Measurements from ENCODE around the gene SLMAP. TPM values are rescaled to one million over a fixed set of nuclear protein-coding genes. Genes with fewer than 3 reads are reported as not detected.
"Not testable (repeated sequence)": the region's sequence is repeated elsewhere in the genome, so short reads cannot be mapped to it uniquely, and the experiment has no call there.

SLMAP gene
- polyA plus RNA-seq, 3 donors: 47.6 to 54.4 (median 50.1) TPM

DNA sequence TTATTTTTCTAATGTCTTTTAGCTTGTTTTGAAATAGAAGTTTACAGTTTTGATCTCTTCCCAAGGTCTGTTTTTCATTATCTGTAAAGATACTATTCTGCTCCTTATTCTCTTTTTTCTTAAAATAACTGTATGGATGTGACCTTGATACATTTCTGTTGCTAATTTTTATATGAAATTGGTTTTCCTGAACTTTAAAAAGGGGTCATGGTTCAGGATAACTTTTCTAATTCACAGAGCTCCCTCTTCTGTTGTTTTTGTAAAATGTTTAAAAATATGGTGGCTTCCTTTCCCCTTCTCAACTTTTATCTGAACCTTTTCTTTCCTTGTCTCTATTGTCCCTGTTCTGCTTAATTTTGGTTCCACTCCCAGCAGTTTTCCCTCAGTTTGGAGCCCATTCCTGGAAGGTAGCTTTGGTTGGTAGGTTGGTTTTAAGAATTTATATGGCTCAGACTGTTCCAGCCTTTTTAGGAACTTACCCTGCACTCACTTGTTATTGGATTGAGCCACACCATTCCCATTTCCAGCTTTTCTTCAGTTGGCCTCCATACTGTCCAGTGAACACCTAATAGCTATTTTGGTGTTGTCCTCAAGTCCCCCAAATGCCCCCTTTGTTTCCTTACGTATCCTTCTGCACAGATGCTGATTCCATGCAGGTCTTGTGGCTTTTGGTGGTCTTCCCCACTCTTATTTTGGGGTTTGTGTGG, 70.3 kb downstream of the SLMAP start:
- no peak for DNase-seq (ENCODE audit: low read depth in 3 of 3, low spot score in 2 of 3)

DNA sequence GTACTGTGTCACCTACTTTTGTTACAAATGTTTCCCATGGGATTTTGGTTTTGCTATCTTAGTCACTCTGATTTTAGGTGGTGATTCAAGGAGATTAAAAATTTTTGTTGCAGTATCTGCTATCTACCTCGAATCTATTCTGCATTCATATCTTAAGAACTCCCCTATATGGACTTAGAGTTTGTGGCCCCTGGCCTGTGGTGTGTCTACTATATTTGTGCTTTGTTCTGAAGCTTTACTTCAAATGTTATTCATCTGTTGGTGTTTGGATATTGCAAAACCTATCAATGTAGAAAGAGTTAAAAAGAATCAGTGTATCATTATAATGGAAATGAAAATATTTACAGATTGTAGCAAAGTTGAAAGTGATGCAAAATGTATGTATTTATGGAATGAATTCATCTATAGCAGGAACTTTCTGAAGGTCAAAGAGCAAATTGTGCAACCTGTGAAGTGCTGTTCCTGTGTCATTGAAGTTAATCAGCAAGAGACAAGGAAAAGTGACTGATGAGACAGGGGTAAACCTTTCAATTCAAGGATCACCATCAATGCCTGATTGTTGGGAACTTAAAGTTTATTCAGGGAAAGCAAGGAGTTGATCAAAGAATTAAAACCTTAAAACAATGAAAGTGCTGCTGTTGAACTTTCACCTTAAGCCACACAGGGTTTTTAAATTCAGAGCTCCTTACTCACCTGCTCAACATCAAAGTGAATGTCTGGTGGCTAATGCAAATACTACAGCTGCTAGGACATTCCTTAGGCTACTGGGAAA, 71.0 kb downstream of the SLMAP start:
- DNase-seq (ENCODE audit: low read depth in 3 of 3, low spot score in 2 of 3): no peak

DNA sequence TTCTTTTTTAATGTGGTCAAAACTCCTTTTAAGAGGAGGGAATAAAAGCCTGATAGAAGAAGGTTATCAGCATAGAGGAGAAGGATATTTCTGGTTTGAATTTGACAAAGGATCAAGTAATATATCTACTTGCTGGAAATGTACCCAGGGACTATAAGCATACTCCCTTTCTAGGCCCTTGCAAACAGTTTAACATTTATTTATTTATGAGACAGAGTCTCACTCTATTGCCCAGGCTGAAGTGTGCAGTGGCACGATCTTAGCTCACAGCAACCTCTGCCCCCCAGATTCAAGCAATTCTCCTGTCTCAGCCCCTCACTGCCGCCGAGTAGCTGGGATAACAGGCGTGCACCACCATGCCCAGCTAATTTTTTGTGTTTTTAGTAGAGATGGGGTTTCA, 71.6 kb downstream of the SLMAP start:
- no peak for DNase-seq (ENCODE audit: low read depth in 3 of 3, low spot score in 2 of 3)

DNA sequence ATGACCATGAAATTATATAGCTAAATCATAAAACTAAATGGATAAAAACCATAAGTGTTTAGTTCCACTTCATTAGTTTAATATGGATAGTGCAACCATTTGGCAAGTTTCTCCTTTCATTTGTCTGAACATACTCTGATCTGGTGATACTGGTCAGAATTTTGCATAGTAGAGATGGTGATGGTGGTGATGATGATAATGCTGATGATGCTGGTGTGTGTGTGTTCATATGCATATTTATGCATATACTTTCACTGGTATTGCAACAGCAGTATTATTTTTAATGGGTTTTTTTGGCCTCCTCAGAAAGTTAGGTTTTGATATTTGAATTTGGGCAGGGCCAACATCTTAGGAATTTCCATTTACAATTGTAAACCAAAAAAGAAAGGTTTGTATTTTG, 76.4 kb downstream of the SLMAP start:
- no peak for DNase-seq (ENCODE audit: low read depth in 3 of 3, low spot score in 2 of 3)

DNA sequence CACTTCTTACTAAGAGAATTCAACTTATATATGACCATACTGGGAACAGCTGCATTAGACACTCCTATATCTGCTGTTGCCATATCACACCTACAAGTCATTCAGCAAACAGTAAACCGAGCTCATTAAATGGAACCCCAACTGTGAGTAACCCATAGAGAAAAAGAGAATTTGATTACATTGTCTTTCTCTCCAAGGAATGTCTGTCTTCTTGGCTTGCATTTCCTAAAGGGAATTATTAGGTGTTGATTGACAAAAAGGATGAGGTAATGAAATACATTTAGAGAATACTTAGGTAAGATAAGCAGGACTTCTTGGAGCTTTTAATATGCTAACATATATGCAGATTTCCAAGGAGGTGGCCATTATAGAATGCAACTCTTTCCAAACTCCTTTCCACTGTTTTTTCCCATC, 76.8 kb downstream of the SLMAP start:
- DNase-seq (ENCODE audit: low read depth in 3 of 3, low spot score in 2 of 3): no peak

DNA sequence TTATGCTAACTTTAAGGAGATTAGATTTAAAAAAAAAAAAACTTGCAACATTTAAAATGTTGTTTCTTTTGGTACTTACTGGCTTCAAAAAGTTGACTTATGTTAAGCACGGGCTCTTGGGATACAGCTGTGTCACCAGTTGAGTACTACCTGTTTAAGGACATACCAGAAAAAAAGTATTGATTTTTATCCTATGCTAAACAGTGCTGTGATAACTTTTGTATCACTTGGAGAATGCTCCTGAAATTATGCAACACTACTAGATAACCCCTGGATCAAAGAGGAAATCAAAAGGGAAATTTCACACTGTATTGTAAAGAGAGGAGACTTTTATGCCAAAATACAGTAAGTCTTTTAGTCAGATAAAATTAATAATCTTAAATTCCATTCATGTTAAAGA, 77.7 kb downstream of the SLMAP start:
- no peak for DNase-seq (ENCODE audit: low read depth in 3 of 3, low spot score in 2 of 3)

DNA sequence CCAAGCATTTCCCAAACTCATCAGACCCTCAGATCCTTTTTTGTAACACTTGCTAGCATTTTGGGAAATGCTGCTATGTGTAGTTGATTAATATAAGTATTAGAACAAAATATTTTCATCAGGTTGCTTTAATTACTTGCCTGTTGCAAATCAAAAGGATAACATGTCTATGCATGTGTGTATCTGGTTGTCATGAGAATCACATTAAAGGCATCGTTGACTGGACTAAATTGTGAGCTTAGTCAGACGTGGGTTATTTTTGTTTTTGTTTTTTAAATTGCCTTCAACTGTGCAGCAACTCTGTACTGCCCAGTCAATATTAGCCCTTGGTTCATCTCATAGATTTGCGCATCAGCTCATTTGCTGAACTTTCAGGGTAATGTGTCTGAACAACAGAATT, 81.6 kb downstream of the SLMAP start:
- DNase-seq (ENCODE audit: low read depth in 3 of 3, low spot score in 2 of 3): no peak

DNA sequence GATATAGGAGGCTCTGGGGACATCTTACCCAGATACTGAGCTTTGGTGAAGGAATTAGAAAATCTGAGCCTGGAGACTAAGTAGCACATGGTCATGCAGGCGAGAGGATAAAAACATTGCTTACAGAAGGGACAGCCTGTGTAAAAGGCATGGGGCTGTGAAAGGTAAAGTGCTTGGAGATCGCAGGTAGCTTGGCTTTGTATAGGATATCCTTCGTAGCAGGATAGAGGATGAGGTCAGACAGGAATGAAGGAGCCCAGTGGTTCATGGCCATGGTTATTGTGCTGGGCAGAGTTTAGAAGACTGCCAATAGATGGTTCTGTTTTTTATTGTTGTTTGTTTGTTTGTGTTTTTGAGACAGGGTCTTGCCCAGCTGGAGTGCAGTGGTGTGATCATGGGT, 82.5 kb downstream of the SLMAP start:
- no peak for DNase-seq (ENCODE audit: low read depth in 3 of 3, low spot score in 2 of 3)

DNA sequence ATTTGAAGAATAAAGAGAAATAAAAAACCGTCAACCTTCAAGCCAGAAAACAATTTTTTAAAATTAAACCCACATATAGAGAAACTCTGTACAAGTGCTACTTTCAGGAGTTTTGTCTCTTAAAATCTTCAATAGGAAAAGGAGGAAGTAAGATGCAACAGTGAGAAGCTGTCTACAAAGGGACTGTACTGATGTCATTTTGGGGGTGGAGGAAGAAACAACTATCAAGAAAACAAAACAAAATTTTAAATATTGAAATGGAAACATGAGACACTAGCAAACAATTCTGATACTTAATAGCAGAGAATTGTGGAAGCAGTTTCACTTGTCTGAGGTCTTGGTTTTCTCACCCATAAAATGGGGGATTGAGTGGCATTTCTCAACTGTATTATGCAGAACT, 84.4 kb downstream of the SLMAP start:
- DNase-seq (ENCODE audit: low read depth in 3 of 3, low spot score in 2 of 3): no peak

DNA sequence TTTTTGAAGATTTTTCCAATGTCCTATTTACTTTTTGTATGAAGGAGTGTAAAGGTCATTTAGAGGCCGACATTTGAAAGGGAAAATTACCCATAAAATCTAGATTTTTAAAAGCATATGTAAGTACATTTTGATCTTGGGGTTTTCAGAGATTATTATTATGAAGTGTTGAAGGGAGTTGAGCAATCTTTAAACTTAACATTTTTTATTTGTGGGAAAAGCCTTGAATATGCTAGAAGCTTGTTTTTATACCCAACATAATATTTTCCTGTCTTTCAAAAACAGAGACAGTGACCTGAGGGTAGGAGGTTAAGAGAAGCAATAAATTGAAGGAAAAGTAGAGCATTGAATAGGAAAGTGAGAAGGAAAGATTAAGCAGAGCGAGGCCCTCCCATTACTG, 85.7 kb downstream of the SLMAP start:
- DNase-seq (ENCODE audit: low read depth in 3 of 3, low spot score in 2 of 3): no peak

DNA sequence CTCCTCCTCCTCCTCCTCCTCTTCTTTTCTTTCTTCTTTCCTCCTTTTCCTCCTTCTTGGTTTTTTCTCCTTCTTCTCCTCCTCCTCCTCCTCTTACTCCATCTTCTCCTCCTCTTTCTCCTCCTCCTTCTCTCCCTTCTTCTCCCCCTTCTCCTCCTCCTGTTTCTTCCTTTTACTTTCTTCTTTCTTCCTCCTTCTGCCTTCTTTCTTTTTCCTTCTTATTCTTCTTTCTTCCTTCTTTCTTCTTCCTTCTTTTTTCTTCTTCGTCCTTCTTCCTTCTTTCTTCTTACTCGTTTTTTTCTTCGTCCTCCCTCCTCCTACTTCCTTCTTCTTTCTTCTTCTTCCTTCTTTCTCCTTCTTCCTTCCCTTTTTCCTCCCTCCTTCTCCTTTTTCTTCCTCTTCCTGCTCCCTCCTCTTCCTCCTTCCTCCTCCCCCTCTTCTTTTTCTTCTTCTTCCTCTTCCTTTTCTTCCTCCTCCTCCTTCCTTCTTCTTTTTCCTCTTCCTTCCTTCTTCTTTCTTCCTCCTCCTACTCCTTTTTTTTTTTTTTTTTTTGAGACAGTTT, 92.1 kb downstream of the SLMAP start:
- no peak for DNase-seq (ENCODE audit: low read depth in 3 of 3, low spot score in 2 of 3)

DNA sequence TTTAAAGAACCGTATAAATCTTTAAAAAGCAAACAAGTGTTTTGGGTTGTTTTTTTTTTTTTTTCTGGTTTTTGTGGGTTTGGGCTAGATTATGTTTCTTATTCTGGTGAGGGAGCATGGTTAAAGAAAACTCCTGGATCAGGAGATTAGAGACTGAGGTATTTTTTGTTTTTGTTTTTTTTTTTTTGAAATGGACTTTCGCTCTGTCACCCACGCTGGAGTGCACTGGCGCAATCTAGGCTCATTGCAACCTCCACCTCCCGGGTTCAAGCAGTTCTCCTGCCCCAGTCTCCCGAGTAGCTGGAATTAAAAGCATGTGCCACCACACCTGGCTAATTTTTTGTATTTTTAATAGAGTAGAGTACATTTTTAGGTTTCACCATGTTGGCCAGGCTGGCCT, 95.2 kb downstream of the SLMAP start:
- no peak for DNase-seq (ENCODE audit: low read depth in 3 of 3, low spot score in 2 of 3)

DNA sequence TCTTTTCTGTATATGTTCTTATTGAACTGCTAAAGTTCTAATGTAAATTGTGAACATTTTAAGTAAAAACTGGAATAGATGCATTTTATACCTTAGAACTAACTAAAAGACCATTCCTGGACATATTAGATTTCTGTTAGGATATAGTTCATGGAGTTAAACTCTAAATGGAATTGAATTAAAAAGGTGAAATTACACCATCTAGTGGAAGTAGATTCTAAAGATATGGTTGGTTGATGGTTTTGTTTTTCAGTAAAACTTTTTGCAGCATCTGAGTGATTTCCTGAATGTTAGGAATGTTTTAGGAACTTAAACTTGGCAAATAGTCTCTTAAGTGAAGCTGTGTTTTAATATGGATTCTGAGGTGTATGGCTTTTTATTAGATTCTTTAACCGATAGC, 96.8 kb downstream of the SLMAP start:
- peak in 2 of 3 donors; percentile 10 to 15 for DNase-seq (ENCODE audit: low read depth in 3 of 3, low spot score in 2 of 3)

DNA sequence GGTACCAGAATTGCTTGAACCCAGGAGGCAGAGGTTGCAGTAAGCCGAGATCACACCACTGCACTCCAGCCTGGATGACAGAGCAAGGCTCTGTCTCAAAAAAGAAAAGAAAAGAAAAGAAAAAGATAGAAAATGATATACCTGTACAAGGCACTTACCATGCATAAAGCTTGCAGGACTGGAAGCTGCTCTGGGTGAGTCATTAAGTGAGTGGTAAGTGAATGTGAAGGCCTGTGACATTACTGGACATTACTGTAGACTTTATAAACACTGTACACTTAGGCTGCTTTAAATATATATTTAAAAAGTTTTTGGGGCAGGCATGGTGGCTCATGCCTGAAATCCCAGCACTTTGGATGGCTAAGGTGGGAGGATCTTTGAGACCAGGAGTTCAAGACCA, 99.2 kb downstream of the SLMAP start:
- DNase-seq (ENCODE audit: low read depth in 3 of 3, low spot score in 2 of 3): no peak

DNA sequence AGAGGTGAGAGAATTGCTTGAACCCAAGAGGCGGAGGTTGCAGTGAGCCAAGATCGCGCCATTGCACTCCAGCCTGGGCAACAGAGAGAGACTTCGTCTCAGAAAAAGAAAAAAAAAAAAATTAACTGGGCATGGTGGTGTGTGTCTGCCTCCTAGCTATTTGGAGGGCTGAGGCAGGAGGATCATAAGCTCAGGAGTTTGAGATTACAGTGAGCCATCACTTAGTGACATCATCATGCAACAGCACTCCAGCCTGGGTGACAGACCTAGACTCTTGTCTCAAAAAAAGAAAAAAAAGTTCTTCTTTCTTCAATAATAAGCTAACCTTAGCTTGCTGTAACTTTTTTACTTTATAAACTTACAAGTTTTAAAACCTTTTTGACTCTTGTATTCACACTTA, 99.8 kb downstream of the SLMAP start:
- no peak for DNase-seq (ENCODE audit: low read depth in 3 of 3, low spot score in 2 of 3)

DNA sequence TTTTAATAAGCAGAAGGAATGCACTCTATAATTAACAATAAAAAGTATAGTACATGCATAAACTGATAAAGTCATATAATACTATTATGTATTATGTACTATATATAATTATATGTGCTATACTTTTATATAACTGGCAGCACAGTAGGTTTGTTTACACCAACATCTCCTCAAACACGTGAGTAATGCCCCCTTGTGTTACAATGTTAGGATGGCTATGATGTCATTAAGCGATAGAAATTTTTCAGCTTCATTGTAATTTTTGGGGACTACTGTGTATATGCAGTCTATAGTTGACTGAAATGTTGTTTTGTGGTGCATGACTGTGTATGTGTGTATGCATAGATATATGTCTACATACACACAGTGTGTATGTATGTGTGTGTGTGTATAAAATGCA, 100.6 kb downstream of the SLMAP start:
- DNase-seq (ENCODE audit: low read depth in 3 of 3, low spot score in 2 of 3): no peak

DNA sequence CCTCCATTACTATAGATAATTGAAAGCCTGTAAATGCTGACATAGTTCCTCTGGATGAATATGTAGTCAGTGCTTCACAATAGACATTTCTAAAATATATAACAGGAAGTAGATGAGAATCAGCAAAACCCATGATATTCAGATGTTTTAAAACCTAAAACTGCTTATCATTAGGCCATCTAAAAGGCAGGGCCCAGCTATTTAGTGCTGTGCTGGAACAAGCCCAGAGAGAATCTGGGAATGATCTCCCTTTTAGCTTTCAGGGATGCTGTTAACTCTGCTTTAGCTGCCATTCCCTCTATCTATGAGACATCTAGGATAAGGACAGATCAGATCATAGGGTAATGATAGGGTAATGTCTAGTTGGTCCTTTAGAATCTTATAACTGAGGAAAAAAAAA, 106.8 kb downstream of the SLMAP start:
- DNase-seq (ENCODE audit: low read depth in 3 of 3, low spot score in 2 of 3): no peak

DNA sequence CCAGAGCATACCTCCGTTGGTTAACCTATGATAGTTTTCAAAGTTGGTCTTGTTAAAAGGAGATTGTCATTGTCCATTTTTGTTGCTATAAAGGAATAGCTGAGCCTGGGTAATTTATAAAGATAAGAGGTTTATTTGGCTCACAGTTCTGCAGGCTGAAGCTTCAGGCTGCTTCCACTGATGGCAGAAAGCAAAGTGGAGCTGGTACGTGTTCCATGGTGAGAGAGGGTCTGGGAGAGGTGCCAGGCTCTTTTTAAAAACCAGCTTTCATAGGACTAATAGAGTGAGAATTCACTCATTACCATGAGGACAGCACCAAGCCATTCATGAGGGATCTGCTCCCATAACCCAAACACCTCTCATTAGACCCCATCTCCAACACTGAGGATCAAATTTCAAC, 107.3 kb downstream of the SLMAP start:
- no peak for DNase-seq (ENCODE audit: low read depth in 3 of 3, low spot score in 2 of 3)

DNA sequence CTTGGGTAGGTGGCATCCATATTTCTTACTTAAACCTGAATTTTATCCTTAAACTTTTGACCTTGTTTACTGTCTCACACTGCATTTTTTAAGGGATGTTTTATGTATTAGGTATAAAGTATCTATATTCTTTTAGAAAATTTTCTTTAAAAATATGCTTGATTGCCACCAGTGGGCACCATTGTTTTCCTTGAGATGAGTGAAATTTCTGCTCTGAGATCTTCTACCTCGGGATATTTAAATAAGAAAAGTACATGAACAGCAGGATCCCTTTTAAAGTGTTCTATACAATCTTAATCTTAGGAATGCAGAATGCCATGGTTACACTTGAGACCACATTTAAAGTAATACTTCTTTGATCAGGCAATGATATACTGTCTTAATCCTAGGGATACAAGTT, 108.7 kb downstream of the SLMAP start:
- no peak for DNase-seq (ENCODE audit: low read depth in 3 of 3, low spot score in 2 of 3)

DNA sequence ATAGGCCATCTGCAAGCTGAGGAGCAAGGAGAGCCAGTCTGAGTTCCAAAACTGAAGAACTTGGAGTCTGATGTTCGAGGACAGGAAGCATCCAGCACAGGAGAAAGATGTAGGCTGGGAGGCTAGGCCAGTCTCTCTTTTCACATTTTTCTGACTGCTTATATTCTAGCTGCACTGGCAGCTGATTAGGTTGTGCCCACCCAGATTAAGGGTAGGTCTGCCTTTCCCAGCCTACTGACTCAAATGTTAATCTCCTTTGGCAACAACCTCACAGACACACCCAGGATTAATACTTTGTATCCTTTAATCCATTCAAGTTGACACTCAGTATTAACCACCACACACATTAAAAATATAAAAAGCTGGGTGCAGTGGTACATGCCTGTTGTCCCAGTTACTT, 113.0 kb downstream of the SLMAP start:
- DNase-seq (ENCODE audit: low read depth in 3 of 3, low spot score in 2 of 3): not testable (repeated sequence)

DNA sequence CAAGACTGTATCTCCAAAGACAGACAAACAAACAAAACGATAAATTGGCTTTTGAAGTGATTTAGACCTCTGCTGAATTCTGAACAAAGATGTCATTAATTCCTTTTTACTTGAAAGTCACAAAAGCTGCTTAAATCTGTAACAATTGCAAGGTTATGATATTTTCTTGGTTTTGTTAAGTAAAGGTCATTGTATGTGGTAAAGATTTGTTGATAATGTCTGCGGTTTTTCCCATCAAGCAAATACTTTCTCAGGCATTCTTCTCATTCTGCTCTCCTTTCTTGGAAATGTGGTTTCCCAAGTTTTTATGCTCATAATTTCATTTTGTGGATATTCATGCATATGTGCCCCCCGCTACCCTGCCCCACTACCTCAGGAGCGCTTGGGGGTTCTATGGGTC, 116.5 kb downstream of the SLMAP start:
- no peak for DNase-seq (ENCODE audit: low read depth in 3 of 3, low spot score in 2 of 3)

DNA sequence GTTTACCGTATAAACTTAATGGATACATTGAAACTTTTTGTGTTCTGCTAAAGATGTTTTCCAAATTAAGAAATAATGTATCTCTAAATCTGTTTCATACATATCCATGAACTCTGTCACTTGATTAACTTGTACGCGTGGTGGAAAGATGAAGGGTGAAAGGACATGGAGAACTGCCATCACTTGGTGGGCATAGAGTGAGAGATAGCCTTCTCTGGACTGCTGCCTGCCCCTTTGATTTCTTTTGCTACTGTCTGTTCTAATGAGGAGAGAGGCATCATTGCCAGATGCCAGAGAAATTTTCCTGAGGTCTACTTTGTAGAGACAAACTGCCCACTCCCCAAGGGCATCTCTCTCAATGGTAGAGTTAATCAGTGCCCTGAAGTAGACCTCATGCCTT, 120.5 kb downstream of the SLMAP start:
- DNase-seq (ENCODE audit: low read depth in 3 of 3, low spot score in 2 of 3): no peak

All from right renal cortex interstitium (tissue), 3 donors.